ENCODE data around the gene CAPZB. TPM values are rescaled to one million over a fixed set of nuclear protein-coding genes. Genes with fewer than 3 reads are reported as not detected.

Gene CAPZB
- total RNA-seq, 1 donor from 2014 or later: 291 TPM

DNA sequence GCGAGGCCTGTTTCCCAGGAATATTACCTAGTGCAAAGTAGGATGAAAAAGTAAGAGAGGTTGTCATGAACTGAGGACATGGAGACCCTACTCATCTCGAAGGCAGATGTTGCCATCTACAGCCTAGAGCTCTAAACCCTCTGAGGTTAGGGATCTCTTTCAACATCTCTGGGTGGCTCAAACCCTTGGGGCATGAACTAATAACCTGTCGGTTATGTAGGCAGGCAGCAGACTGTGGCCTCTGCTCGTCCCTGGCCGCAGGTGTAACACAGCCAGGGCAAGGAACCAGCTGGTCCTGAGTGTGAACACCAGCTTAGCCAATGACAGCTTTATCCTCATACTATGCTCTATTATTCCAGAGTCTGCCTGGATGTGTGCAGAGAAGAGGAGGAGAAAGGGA lies 13.2 kb downstream of the CAPZB start:
- peaks cover 45% of the 10 kb centered on the region for H3K36me3 Mint-ChIP-seq (ENCODE audit: low read depth)
- DNase-seq: no peak
- H3K4me3 Mint-ChIP-seq: no peak overlapping the region
- intact Hi-C loops (cut with micrococcal nuclease): no loop called here
- H3K4me1 Mint-ChIP-seq: peaks cover 84% of the 10 kb centered on the region
- H3K27ac Mint-ChIP-seq: peak overlapping the region; percentile 69
- H3K9me3 Mint-ChIP-seq: no peaks in the 10 kb centered on the region
- H3K27me3 Mint-ChIP-seq: no peaks in the 10 kb centered on the region

DNA sequence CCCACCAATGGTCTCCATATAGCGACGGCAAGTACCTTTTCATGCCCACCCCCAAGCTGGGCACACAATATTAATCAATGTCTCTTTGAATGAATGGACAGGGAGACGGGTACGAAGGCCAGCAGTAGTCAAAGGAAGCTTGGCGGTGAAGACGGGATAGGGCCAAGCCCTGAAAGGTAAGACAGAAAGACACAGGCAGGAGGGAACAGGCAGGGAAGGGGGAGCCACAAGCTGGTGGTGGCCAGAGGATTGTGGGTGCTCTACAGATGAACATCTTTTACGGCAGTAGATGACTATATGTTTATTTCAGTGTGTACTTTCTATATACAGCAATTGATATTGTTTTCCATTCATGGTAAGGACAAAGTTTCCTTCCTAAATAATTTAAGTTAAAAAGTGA lies 16.3 kb downstream of the CAPZB start:
- Mint-ChIP-seq H3K36me3 (ENCODE audit: low read depth) (peaks cover 43% of the 10 kb centered on the region), H3K4me3 (peak overlapping the region; percentile 78), H3K27ac (peak overlapping the region; percentile 92), H3K9me3 (no peaks in the 10 kb centered on the region), H3K27me3 (no peaks in the 10 kb centered on the region), H3K4me1 (peaks cover 79% of the 10 kb centered on the region)
- DNase-seq: peak; percentile 64
- intact Hi-C loops (cut with micrococcal nuclease): loop anchor here (1.0 to 5.0 kb wide), 4 partner anchors 8 to 128 kb away; partner anchors contain the start of gene CAPZB

DNA sequence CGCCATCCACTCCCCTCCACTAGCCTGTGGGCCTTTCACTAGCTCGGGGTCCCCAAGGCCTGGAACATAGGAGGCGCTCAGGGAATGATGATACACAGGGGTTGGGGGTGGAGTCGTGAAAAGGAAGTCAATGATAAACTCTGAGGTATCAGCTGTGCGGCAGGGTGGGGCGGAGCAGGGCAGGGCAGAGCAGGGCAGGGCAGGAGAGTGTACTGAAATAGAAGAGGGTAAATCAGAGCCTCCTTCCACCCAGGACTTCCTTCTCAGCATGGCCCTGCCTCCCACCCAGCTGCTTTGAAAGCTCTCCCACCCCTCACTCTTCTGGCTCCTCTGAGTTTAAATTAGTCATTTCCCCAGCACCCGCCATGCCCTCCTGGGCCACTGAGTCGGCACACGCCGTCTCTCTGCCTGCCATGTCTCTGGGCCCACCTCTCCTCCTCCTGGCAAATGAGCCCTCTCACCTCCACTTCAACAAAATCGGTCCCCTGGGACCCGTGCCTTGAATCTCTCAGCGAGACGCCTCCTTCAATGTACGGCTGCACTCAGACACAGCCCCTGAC lies 16.9 kb downstream of the CAPZB start:
- H3K36me3 Mint-ChIP-seq (ENCODE audit: low read depth): peaks cover 45% of the 10 kb centered on the region

DNA sequence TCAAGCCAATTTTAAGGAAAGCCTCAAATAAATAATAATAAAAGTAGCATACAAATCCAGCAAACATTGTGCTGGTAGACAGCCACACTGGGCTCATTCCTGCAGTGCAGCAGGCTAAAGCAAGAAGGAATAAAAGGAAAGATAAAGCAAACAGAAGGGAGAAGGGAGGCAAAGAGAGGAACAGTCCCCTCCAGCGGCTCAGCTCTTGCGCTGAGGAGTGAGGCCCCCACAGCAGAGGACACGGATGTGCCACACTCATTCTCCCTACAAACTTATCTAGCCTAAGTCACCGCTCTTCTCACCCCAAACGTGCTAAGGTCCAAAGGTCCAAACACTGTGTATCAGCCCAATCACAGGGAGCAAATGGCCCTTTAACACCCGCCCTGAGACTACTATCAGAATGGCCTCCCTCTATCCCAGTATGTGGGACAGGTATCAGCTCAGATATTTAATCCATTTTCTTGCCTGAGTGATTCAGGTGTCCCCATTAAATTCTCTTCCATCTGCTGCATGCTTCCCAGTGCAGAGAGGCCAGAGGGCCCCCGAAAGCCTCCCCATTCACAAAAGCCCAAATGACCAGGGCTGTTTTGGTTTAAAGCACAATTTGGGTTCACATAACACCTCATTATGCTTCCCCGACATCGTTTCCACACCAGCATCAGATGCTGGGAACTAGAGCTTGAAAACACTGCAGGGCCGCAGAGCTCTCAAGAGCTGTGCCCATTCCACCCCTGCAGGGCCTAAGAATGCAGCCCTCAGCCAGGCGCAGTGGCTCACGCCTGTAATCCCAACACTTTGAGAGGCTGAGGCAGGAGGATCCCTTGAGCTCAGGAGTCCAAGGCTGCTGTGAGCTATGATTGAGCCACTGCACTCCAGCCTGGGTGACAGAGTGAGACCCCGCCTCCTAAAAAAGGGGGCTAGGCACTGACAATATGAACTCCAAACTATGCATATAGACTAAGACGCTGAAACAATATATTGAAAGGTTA lies 17.8 kb downstream of the CAPZB start:
- H3K9me3 Mint-ChIP-seq: no peaks in the 10 kb centered on the region
- peaks cover 42% of the 10 kb centered on the region for H3K36me3 Mint-ChIP-seq (ENCODE audit: low read depth)
- peak overlapping the region; percentile 78 for H3K4me3 Mint-ChIP-seq
- no peaks in the 10 kb centered on the region for H3K27me3 Mint-ChIP-seq
- intact Hi-C loops (cut with micrococcal nuclease): loop anchor here (5.0 kb wide), 1 partner anchor 130 kb away; a partner anchor contains a TSS
- H3K4me1 Mint-ChIP-seq: peaks cover 84% of the 10 kb centered on the region
- DNase-seq: no peak
- peak overlapping the region; percentile 92 for H3K27ac Mint-ChIP-seq

More for the DNA sequence above, 16.9 kb downstream of the CAPZB start:
- Mint-ChIP-seq H3K9me3 (no peaks in the 10 kb centered on the region), H3K27me3 (no peaks in the 10 kb centered on the region), H3K27ac (peak overlapping the region; percentile 92), H3K4me3 (peak overlapping the region; percentile 78), H3K4me1 (peaks cover 82% of the 10 kb centered on the region)
- intact Hi-C loops (cut with micrococcal nuclease): loop anchor here (5.0 kb wide), 1 partner anchor 129 kb away; a partner anchor contains a TSS
- DNase-seq: peak; percentile 90

DNA sequence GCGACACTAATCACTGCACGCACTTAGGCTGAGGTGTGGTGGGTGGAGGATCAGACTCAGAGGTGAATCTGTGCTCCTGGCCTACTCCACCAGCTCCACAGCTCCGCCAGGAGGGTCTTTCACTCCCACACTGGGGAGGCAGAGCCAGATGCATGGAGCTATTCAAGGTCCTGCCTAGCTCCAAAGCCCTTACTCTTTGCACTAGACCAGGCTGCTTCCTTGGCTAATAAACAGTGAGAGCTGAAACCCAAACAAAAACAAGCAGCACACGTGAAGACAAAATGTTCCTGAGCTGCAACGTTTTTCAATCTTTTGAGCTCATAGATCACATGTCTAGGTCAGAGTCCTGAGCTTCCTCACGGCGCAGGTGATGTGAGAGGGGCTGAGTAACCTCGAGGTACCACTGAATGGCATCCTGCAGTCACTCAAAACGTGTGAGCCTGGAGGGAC lies 19.2 kb downstream of the CAPZB start:
- Mint-ChIP-seq H3K4me3 (no peak overlapping the region), H3K4me1 (peaks cover 81% of the 10 kb centered on the region), H3K9me3 (no peaks in the 10 kb centered on the region), H3K27me3 (no peaks in the 10 kb centered on the region), H3K36me3 (ENCODE audit: low read depth) (peaks cover 35% of the 10 kb centered on the region), H3K27ac (peak overlapping the region; percentile 81)
- intact Hi-C loops (cut with micrococcal nuclease): loop anchor here (5.0 kb wide), 1 partner anchor 131 kb away; a partner anchor contains a TSS
- DNase-seq: no peak

DNA sequence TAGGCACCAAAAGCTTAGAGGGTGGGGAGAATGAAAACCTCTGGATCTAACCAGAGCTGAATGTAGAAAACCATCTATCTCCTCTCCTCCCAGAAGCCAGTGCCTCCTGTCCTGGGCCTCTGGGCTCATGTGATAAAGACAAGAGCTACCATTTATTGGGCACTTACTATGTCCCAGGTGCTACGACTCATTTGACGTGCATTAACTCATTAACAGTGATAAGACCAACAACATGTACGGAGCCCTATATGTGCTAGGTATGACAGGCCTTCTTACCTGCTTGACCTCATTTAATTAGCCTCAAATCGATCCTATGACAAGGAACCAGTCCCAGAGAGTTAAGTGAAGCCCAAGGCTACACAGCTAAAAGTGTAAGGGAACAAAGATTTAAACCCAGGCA lies 19.7 kb downstream of the CAPZB start:
- no peak for DNase-seq
- Mint-ChIP-seq H3K9me3 (no peaks in the 10 kb centered on the region), H3K4me3 (no peak overlapping the region), H3K27ac (peak overlapping the region; percentile 4), H3K36me3 (ENCODE audit: low read depth) (peaks cover 32% of the 10 kb centered on the region), H3K4me1 (peaks cover 82% of the 10 kb centered on the region), H3K27me3 (no peaks in the 10 kb centered on the region)
- intact Hi-C loops (cut with micrococcal nuclease): loop anchor here (5.0 kb wide), 1 partner anchor 132 kb away; a partner anchor contains a TSS

DNA sequence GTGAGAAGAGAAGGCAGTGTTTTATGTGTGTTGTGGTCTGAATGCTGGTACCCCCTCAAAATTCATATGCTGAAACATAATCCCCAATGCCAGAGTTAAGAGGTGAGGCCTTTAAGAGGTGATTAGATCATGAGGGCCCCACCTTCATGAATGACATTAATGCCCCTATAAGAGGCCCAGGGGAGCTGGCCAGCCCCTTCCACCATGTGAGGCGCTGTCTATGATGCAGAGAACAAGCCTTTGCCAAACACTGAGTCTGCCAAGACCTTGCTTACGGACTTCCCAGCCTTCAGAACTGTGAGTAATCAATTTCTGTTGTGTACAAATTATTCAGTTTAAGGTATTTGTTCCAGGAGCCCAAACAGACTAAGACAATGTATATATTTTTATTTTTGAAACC lies 20.2 kb downstream of the CAPZB start:
- Mint-ChIP-seq H3K27ac (peak overlapping the region; percentile 50), H3K9me3 (no peaks in the 10 kb centered on the region), H3K4me1 (peaks cover 78% of the 10 kb centered on the region), H3K36me3 (ENCODE audit: low read depth) (peaks cover 30% of the 10 kb centered on the region), H3K4me3 (no peak overlapping the region), H3K27me3 (no peaks in the 10 kb centered on the region)
- DNase-seq: no peak
- intact Hi-C loops (cut with micrococcal nuclease): loop anchor here (5.0 kb wide), 1 partner anchor 132 kb away; a partner anchor contains a TSS

DNA sequence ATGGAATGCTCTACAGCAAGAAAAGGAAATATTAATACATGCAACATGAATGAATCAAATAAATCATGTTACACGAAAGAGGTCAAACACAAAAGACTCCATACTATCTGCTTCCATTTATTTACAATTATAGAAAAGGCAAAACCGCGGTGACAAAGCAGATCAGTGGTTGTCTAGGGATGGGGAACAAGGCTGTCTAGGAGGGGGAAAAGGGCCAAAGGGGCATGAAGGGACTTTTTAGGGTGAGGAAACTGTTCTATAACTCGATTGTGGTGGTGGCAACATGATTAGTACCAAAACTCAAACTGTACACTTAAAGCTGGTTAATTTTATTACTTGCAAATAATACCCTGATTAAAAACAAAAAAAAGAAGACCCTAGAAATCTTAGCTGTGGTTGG lies 20.6 kb downstream of the CAPZB start:
- Mint-ChIP-seq H3K9me3 (no peaks in the 10 kb centered on the region), H3K4me1 (peaks cover 79% of the 10 kb centered on the region), H3K27ac (peak overlapping the region; percentile 50), H3K36me3 (ENCODE audit: low read depth) (peaks cover 31% of the 10 kb centered on the region), H3K4me3 (peak overlapping the region; percentile 9), H3K27me3 (no peaks in the 10 kb centered on the region)
- intact Hi-C loops (cut with micrococcal nuclease): loop anchor here (5.0 kb wide), 1 partner anchor 133 kb away; a partner anchor contains a TSS
- no peak for DNase-seq

DNA sequence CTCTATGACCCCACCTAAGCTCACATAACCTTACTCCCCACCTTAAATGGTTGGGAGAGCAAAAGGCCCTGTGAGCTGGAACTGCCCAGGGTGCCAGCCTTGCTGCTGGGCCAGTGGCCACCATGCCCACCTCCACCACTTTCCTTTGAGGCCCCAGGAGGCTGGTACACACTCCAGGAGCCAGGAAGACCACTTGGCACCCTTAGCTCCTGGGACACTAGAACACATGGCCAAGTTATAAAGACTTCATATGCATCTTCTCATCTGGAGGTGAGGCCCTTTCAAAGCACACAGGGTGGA lies 21.9 kb downstream of the CAPZB start:
- DNase-seq: no peak
- peak overlapping the region; percentile 68 for H3K4me3 Mint-ChIP-seq
- peak overlapping the region; percentile 82 for H3K27ac Mint-ChIP-seq
- intact Hi-C loops (cut with micrococcal nuclease): no loop called here
- no peaks in the 10 kb centered on the region for H3K27me3 Mint-ChIP-seq
- peaks cover 27% of the 10 kb centered on the region for H3K36me3 Mint-ChIP-seq (ENCODE audit: low read depth)
- H3K4me1 Mint-ChIP-seq: peaks cover 80% of the 10 kb centered on the region
- H3K9me3 Mint-ChIP-seq: no peaks in the 10 kb centered on the region

DNA sequence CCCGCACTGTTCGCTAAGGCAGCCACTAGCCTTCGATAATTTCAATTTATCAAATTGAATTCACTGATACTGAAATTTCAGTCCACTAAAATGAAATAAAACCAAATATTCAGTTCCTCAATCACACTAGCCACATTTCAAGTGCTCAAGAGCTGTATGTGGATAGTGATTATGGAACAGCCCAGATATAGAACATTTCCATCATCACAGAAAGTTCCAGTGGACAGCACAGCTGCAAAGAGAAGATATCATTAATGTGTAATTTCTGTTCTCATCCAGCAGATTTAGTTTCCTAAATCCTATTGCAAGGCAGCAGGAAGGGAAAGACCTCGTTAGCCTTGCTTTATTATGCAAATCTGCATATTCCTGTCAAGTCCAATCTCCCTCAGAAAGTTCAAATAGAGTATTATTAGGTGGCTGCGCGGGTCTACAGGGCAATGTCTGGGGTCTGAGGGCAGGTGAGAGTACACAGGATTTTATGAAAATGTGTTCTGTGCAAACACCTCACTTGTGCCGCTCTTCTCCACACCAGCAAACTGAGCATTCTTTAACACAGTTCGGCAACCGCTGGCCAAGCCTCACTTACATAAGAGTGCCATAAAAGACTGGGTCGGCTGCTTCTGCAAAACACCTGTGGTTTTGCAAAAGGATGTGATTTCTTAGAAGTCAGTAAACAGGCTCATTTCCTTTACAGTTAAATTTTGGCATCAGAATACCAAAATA lies 22.4 kb downstream of the CAPZB start:
- intact Hi-C loops (cut with micrococcal nuclease): no loop called here
- H3K4me3 Mint-ChIP-seq: peak overlapping the region; percentile 68
- peak; percentile 92 for DNase-seq
- peaks cover 26% of the 10 kb centered on the region for H3K36me3 Mint-ChIP-seq (ENCODE audit: low read depth)
- no peaks in the 10 kb centered on the region for H3K9me3 Mint-ChIP-seq
- H3K27me3 Mint-ChIP-seq: no peaks in the 10 kb centered on the region
- peak overlapping the region; percentile 82 for H3K27ac Mint-ChIP-seq
- H3K4me1 Mint-ChIP-seq: peaks cover 75% of the 10 kb centered on the region

DNA sequence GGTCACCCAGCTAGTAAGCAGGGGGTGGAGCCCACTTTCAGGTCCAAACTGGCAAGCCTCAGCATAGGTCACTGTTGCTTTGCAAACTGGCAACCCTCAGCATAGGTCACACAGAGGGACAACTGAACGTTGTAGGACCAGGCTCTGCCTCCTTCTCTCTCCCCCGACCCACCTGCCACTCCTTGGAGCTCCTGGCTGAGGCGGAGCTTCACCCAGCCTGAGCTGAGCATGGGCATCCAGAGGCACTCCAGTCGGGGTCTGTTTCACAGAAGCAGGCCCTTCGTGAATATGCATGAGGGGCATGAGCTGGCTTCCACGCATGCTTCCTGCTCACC lies 24.2 kb downstream of the CAPZB start:
- H3K36me3 Mint-ChIP-seq (ENCODE audit: low read depth): peaks cover 30% of the 10 kb centered on the region
- H3K27ac Mint-ChIP-seq: peak overlapping the region; percentile 72
- peak; percentile 65 for DNase-seq
- intact Hi-C loops (cut with micrococcal nuclease): loop anchor here (2.0 kb wide), 1 partner anchor 16 kb away; no protein-coding TSS in a partner anchor
- H3K9me3 Mint-ChIP-seq: no peaks in the 10 kb centered on the region
- no peaks in the 10 kb centered on the region for H3K27me3 Mint-ChIP-seq
- peaks cover 76% of the 10 kb centered on the region for H3K4me1 Mint-ChIP-seq
- H3K4me3 Mint-ChIP-seq: peak overlapping the region; percentile 18

DNA sequence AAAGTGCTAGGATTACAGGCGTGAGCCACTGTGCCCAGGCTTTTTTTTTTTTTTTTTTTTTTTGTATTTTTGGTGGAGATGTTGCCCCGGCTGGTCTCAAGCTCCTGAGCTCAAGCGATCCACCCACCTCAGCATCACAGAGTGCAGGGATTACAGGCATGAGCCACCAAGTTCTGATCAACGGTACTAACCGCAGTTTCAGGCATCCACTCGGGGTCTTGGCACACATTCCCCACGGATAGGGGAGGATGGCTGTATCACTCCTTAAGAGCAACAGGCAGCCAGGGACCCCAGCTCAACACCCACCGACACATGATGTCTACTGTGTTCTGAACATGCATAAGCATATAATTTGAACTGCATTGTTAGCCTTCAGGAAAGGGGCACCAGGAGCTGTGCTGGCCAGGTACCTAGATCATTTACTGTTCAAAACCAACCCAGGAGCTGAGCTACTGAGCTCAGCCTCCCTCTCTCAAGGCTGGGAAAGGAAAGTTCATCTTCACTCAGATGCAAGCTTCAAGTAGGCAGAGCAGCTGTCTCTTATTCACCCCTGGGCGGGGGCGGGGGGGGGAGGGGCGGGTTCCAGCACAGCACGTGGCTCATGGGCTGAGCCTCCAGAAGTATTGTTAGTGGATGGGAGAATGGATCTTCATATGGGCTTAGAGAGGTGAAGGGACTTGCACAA lies 24.7 kb downstream of the CAPZB start:
- peak overlapping the region; percentile 72 for H3K27ac Mint-ChIP-seq
- no peaks in the 10 kb centered on the region for H3K9me3 Mint-ChIP-seq
- DNase-seq: no peak
- intact Hi-C loops (cut with micrococcal nuclease): loop anchor here (2.0 kb wide), 1 partner anchor 16 kb away; no protein-coding TSS in a partner anchor
- no peaks in the 10 kb centered on the region for H3K27me3 Mint-ChIP-seq
- peak overlapping the region; percentile 61 for H3K4me3 Mint-ChIP-seq
- peaks cover 73% of the 10 kb centered on the region for H3K4me1 Mint-ChIP-seq
- H3K36me3 Mint-ChIP-seq (ENCODE audit: low read depth): peaks cover 32% of the 10 kb centered on the region

DNA sequence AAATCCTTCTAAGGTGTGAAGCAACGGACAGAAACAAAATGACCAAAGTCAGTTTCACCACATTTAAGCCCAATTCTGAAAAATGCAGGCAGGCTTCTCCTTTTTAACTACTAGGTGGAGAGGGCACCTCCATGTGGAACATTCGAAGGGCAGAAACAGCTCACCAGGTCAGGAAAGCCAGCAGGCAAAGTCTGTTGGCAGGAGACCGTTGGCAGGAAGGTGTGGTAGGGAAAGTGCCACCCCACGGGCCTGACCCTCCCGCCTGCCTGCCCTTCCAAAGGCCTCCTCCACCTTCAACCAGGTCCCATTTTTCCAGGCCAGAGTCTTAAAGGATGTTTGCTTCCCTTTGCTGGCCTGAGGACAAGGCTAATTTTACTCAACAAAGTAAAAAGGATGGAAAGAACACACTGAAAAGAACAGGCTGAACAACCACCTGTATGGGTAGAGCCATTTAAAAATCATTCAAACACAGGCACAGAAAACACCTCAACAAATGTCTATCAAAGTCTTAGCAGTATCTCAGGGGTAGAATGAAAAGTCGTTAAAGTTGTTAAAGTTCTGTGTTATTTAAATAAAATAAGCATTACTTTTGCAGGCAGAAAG lies 26.4 kb downstream of the CAPZB start:
- H3K27ac Mint-ChIP-seq: peak overlapping the region; percentile 73
- DNase-seq: no peak
- H3K4me1 Mint-ChIP-seq: peaks cover 70% of the 10 kb centered on the region
- peaks cover 19% of the 10 kb centered on the region for H3K36me3 Mint-ChIP-seq (ENCODE audit: low read depth)
- intact Hi-C loops (cut with micrococcal nuclease): loop anchor here (1.0 kb wide), 2 partner anchors 9 to 10 kb away; no protein-coding TSS in a partner anchor
- no peaks in the 10 kb centered on the region for H3K27me3 Mint-ChIP-seq
- H3K9me3 Mint-ChIP-seq: no peaks in the 10 kb centered on the region
- peak overlapping the region; percentile 67 for H3K4me3 Mint-ChIP-seq
